Kidney epithelial cell (primary cell): ENCODE data around the gene MCCC2. TPM values are rescaled to one million over a fixed set of nuclear protein-coding genes. Genes with fewer than 3 reads are reported as not detected.

Source experiments
- DNase-seq: peaks from one replicate; pipeline ENCODE4 v3.0.0-alpha.2; 2010; ENCODE audit warnings: low read depth
- H3K27me3 ChIP-seq: 2 replicates; pipeline ENCODE4 v1.6.0; 2011; ENCODE audit warnings: low read length; ENCODE audit not compliant: control insufficient read depth, insufficient read depth
- H3K36me3 ChIP-seq: 2 replicates; pipeline ENCODE4 v1.5.1; 2011; ENCODE audit warnings: low read length; ENCODE audit not compliant: control insufficient read depth, insufficient read depth
- H3K4me3 ChIP-seq: 2 replicates; pipeline ENCODE4 v1.5.1; 2011; ENCODE audit warnings: low read depth, mild to moderate bottlenecking, control low read depth, low read length
- total RNA-seq: library from RNA; depleted of rRNA; stranded (reverse); fragments of >200 nt; gene quantifications from 2 replicates; pipeline ENCODE4 v1.2.3, GENCODE V29; 2015
- TF ChIP-seq, protein P1 (sequence below): IDR thresholded peaks from 2 replicates; pipeline ENCODE4 v1.5.1; 2011; ENCODE audit warnings: mild to moderate bottlenecking, moderate library complexity, low read length, control low read depth, inconsistent platforms; ENCODE audit not compliant: insufficient read depth, poor library complexity, severe bottlenecking

The MCCC2 gene
- total RNA-seq, 1 donor from 2014 or later = 44.1 TPM

DNA sequence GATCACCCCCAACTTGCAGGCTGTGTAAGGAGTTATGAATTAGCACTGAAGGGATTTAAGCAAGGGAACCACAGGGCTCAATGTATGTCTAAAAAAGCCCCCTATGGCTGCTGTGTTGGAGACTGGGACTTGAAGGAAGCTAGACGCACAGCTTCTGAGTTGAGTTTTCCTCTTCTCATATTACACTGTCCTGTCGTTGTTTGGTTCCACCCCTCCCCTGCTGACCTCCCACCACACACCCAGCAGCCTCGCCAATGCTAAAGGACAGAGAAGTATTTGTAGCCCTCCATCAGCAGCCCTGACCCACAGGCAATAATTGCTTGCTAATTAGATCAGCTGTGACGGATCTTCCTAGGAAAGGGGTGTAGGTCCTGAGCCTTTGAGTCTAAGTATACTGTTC is 116.8 kb downstream of the MCCC2 start:
- DNase-seq = no peak
- Histone ChIP-seq H3K36me3 (no peaks in the 10 kb centered on the region), H3K4me3 (no peak overlapping the region), H3K27me3 (peaks cover 12% of the 10 kb centered on the region)
- TF ChIP-seq, protein P1, sequence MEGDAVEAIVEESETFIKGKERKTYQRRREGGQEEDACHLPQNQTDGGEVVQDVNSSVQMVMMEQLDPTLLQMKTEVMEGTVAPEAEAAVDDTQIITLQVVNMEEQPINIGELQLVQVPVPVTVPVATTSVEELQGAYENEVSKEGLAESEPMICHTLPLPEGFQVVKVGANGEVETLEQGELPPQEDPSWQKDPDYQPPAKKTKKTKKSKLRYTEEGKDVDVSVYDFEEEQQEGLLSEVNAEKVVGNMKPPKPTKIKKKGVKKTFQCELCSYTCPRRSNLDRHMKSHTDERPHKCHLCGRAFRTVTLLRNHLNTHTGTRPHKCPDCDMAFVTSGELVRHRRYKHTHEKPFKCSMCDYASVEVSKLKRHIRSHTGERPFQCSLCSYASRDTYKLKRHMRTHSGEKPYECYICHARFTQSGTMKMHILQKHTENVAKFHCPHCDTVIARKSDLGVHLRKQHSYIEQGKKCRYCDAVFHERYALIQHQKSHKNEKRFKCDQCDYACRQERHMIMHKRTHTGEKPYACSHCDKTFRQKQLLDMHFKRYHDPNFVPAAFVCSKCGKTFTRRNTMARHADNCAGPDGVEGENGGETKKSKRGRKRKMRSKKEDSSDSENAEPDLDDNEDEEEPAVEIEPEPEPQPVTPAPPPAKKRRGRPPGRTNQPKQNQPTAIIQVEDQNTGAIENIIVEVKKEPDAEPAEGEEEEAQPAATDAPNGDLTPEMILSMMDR = no peak

DNA sequence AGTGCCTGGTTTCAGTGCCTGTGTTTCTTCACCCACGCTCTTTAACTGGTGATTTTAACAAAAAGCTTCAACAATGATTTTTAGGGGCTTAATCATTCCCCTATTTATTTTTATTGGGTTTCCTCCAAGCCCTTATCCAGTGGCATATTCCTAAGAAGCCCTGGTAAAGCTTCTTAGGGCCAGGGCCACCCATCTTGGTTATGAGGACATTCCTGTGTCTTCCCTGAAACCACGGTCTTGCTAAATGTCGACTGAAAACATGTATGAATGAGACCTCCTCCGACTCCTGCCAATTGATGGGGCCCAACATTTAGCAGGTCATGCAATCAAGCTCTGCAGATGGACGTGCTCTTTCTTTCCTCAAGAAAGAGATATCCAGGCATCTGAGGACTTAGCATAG is 118.3 kb downstream of the MCCC2 start:
- TF ChIP-seq, protein P1 = no peak
- no peak for DNase-seq
- peaks cover 12% of the 10 kb centered on the region for H3K27me3 ChIP-seq
- H3K4me3 ChIP-seq = no peak overlapping the region
- no peaks in the 10 kb centered on the region for H3K36me3 ChIP-seq

DNA sequence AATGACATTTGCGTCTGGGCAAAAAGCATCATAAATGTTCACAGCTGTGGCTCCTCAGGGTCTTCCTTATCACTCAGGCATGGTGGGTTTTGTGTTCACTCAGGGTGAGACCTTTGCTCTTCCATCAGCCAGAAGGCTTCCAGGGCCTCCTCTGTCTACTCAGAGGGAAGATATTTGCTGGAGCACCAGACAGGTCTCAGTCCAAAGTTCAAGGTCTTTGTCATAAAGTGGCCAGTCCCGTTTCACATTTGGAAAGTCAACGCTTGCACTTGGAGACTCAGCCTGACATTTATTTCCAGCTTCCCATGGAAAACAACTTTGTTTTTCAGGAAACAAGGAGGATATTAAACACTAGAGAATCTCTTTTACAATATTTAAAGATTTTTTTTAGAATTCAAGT is 119.8 kb downstream of the MCCC2 start:
- Histone ChIP-seq H3K36me3 (no peaks in the 10 kb centered on the region), H3K27me3 (peaks cover 12% of the 10 kb centered on the region), H3K4me3 (no peak overlapping the region)
- DNase-seq = no peak
- TF ChIP-seq, protein P1 = no peak

Other genes with a start within 250 kb of the MCCC2 start
- gene BDP1, start 131.7 kb upstream of the MCCC2 start, total RNA-seq = 22.7 and 24.1 TPM in 2 replicates
- gene CARTPT, start 131.9 kb downstream of the MCCC2 start, total RNA-seq = not detected in 2 replicates